OCI-LY7 (cell line): ENCODE results near the gene GAS7.

Experiments used
- CTCF ChIP-seq: fragments of 200-600 bp; sonication (generic); conservative IDR thresholded peaks from 2 replicates; pipeline ENCODE4 v1.5.1; 2014; ENCODE audit warnings: mild to moderate bottlenecking, antibody characterized with exemption, low read length, moderate library complexity, mixed read lengths
- EZH2phosphoT487 ChIP-seq: fragments of 200-600 bp; sonication (generic); IDR thresholded peaks from 2 replicates; pipeline ENCODE4 v1.6.1; 2018; ENCODE audit warnings: low read depth, borderline replicate concordance, mild to moderate bottlenecking, mixed run types, antibody characterized with exemption, low read length, moderate library complexity, mixed read lengths

DNA sequence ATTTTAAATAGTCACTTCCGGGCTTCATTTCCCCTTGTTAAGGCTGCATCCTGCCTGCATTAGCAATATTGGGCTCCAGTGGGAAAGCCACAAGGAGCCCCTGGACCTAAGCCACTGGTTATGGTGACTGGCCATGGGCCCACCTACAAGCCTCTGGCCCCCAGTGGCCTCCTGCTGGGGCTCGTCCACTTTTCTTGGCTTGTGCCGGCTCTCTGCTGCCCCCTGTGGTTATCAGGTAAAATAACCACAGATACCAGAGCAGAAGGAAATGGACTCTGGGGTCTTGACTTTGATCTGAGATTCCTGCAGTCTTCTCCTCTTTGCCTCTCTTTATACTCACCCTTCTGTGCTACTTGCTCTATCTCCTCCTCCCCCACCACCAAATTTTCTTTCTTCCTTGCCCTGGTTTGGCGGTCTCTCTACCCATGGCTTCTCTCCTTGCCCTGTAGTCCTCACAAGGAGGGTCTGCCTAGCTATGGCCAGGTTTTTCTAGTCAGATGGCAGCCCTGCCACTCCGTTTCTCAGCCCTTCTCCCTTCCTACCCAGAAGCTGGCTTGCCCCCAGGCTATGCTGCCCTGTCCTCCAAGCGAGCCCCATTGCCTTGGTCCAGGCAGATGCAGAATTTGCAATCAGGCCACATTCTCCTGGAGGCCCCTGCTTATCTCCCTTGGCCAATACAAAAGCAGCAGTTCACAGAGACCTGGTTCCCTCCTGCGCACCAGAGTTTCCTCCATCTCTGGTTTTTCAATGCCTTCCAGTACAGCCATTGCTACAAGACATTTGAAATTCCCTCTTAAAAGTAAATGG is 210.4 kb downstream of the GAS7 start:
- TF ChIP-seq CTCF: peak; percentile 90
- no peak for TF ChIP-seq EZH2phosphoT487
